CD14-positive monocyte (primary cell): ENCODE results near the gene MAST2. TPM values are rescaled to one million over a fixed set of nuclear protein-coding genes. Genes with fewer than 3 reads are reported as not detected.

ENCODE experiments used
- DNase-seq, 3 donors: peaks; one replicate each; pipeline ENCODE4 v3.0.0-alpha.2; 2011 to 2022
- H2AFZ ChIP-seq: 2 replicates; pipeline ENCODE4 v1.6.0; 2012; ENCODE audit warnings: mild to moderate bottlenecking, low read depth, low read length, inconsistent platforms; ENCODE audit not compliant: insufficient read depth, poor library complexity, severe bottlenecking
- H3K27ac ChIP-seq, 2 donors: 1 replicate in 1 of 2; 2 replicates in 1 of 2; pipeline ENCODE4 v1.5.1; 2012 to 2013; ENCODE audit warnings: low read length in 2 of 2, control low read depth in 1 of 2, inconsistent platforms in 1 of 2, low read depth in 1 of 2, mild to moderate bottlenecking in 1 of 2
- H3K27me3 ChIP-seq, 2 donors: one replicate each; pipeline versions ENCODE4 v1.6.0 to v1.6.1; 2011 to 2013; ENCODE audit warnings: low read length in 2 of 2; ENCODE audit not compliant: control insufficient read depth in 2 of 2, insufficient read depth in 2 of 2
- H3K36me3 ChIP-seq, 2 donors: replicated peaks in 1 of 2; 1 replicate in 1 of 2; 2 replicates in 1 of 2; pipeline versions ENCODE4 v1.5.1 to v1.6.1; 2012 to 2013; ENCODE audit warnings: low read length in 2 of 2, control low read depth in 1 of 2, inconsistent platforms in 1 of 2, mild to moderate bottlenecking in 1 of 2; ENCODE audit not compliant: insufficient read depth in 2 of 2, control insufficient read depth in 1 of 2
- H3K4me1 ChIP-seq, 2 donors: 1 replicate in 1 of 2; 2 replicates in 1 of 2; pipeline versions ENCODE4 v1.5.1 to v1.6.1; 2012 to 2013; ENCODE audit warnings: low read length in 2 of 2, control low read depth in 1 of 2, inconsistent platforms in 1 of 2, mild to moderate bottlenecking in 1 of 2, moderate library complexity in 1 of 2; ENCODE audit not compliant: insufficient read depth in 2 of 2, control insufficient read depth in 1 of 2
- H3K4me2 ChIP-seq: replicated peaks from 2 replicates; pipeline ENCODE3; 2012; ENCODE audit warnings: low read length, moderate library complexity, mild to moderate bottlenecking; ENCODE audit not compliant: poor library complexity, severe bottlenecking; ENCODE audit errors: extremely low read depth
- H3K4me3 ChIP-seq, 3 experiments: fragments of 200-600 bp in 1 of 3; sonication (generic) in 1 of 3; replicated peaks in 1 of 3; 1 replicate in 2 of 3; 2 replicates in 1 of 3; pipeline ENCODE4 v1.5.1; 2011 to 2013; ENCODE audit warnings: low read length in 3 of 3, mild to moderate bottlenecking in 3 of 3, control low read depth in 2 of 3, low read depth in 2 of 3, inconsistent platforms in 1 of 3, moderate library complexity in 1 of 3
- H3K79me2 ChIP-seq: 2 replicates; pipeline ENCODE4 v1.6.0; 2012; ENCODE audit warnings: mild to moderate bottlenecking, control low read depth, inconsistent platforms, low read length, moderate library complexity; ENCODE audit not compliant: insufficient read depth
- H3K9ac ChIP-seq: 2 replicates; pipeline ENCODE4 v1.6.0; 2017; ENCODE audit warnings: low read length, mild to moderate bottlenecking; ENCODE audit not compliant: insufficient read depth, poor library complexity, severe bottlenecking
- H3K9me3 ChIP-seq, 2 donors: replicated peaks in 1 of 2; 1 replicate in 1 of 2; 2 replicates in 1 of 2; pipeline versions ENCODE4 v1.5.1 to v1.6.1; 2012 to 2013; ENCODE audit warnings: low read length in 2 of 2, control low read depth in 1 of 2; ENCODE audit not compliant: control insufficient read depth in 1 of 2, insufficient read depth in 1 of 2
- H4K20me1 ChIP-seq: 2 replicates; pipeline ENCODE4 v1.6.0; 2012; ENCODE audit warnings: mild to moderate bottlenecking, low read length, control low read depth, moderate library complexity; ENCODE audit not compliant: insufficient read depth
- H3K27ac Mint-ChIP-seq, 7 donors: one replicate each; pipeline ENCODE4 v1.8.0; 2020; ENCODE audit warnings: mild to moderate bottlenecking in 7 of 7, mixed read lengths in 7 of 7, moderate library complexity in 6 of 7, inconsistent platforms in 2 of 7
- H3K27me3 Mint-ChIP-seq, 3 donors: one replicate each; pipeline ENCODE4 v1.8.0; 2021 to 2022; ENCODE audit warnings: low read depth in 3 of 3, mild to moderate bottlenecking in 3 of 3, mixed read lengths in 3 of 3, moderate library complexity in 3 of 3, inconsistent platforms in 1 of 3
- H3K36me3 Mint-ChIP-seq, 2 donors: one replicate each; pipeline ENCODE4 v1.8.0; 2020; ENCODE audit warnings: mixed read lengths in 2 of 2, inconsistent platforms in 1 of 2, mild to moderate bottlenecking in 1 of 2
- H3K4me1 Mint-ChIP-seq: one replicate; pipeline ENCODE4 v1.8.0; 2020; ENCODE audit warnings: mild to moderate bottlenecking, mixed read lengths
- H3K4me3 Mint-ChIP-seq, 2 donors: one replicate each; pipeline ENCODE4 v1.8.0; 2020; ENCODE audit warnings: mild to moderate bottlenecking in 2 of 2, mixed read lengths in 2 of 2, moderate library complexity in 1 of 2
- H3K9me3 Mint-ChIP-seq, 7 donors: one replicate each; pipeline ENCODE4 v1.8.0; 2020 to 2022; ENCODE audit warnings: mixed read lengths in 7 of 7, mild to moderate bottlenecking in 6 of 7, moderate library complexity in 6 of 7, inconsistent platforms in 2 of 7
- WGBS: methylation state at CpG from one replicate; pipeline ENCODE4 v1.1.5; 2013; ENCODE audit warnings: missing lambda C conversion rate; ENCODE audit not compliant: insufficient coverage; 5-methylcytosine and 5-hydroxymethylcytosine counted together
- intact Hi-C, 2 donors: fragments of 100-400 bp; cut with micrococcal nuclease; formaldehyde crosslinking; loops; one replicate each; pipeline versions ENCODE4 v1.15.0 to v1.15.1; 2023
- polyA plus RNA-seq, 3 donors: library from polyadenylated mRNA; depleted of rRNA in 1 of 3; unstranded in 2 of 3; stranded (reverse) in 1 of 3; fragments of 300-500 nt in 2 of 3; fragments of >200 nt in 1 of 3; fragmentation: Illumina TruSeq in 2 of 3; gene quantifications; 1 replicate in 2 of 3; 2 replicates in 1 of 3; pipeline ENCODE4 v1.2.3, GENCODE V29; 2012 to 2021
- TF ChIP-seq, protein P1 (sequence below): fragments of 200-600 bp; IDR thresholded peaks from one replicate; pipeline ENCODE4 v1.8.0; 2022; ENCODE audit warnings: antibody characterized with exemption, mild to moderate bottlenecking

Gene MAST2
- polyA plus RNA-seq, 3 donors: 1.0 to 7.2 (median 2.5) TPM

DNA sequence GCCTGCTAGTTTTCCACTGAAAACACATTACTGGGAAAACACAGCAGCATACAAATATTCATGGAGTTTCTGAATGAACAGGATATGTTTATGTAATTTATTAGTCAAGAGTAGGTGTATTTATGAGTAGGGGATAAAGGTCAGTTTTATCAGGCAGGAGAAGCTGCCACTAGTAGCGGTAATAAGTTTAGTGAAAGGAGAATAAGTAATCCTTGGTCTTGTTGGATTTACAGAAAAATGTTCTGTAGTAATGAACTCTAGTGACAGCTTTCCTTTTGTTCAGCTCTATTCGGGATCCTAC, 1.2 kb downstream of the MAST2 start:
- Histone ChIP-seq H3K9ac (no peak overlapping the region), H3K27ac (no peak overlapping the region), H3K4me3 (peak overlapping the region in 1 of 3 experiments; percentile 81), H3K27me3 (peaks cover 0 to 2% of the 10 kb centered on the region in 2 donors), H3K79me2 (peaks cover 15% of the 10 kb centered on the region), H2AFZ (peak overlapping the region; percentile 86), H3K9me3 (no peaks in the 10 kb centered on the region), H3K4me1 (peaks cover 23 to 32% of the 10 kb centered on the region in 2 donors), H3K36me3 (peaks cover 2 to 5% of the 10 kb centered on the region in 2 donors), H4K20me1 (no peaks in the 10 kb centered on the region), H3K4me2 (peak overlapping the region; percentile 90)
- H3K36me3 Mint-ChIP-seq: peaks cover 6 to 20% of the 10 kb centered on the region in 2 donors
- intact Hi-C loops: loop anchor here in 1 of 2 donors (5.0 kb wide), 2 partner anchors 52 to 117 kb away; partner anchors contain the start of genes GPBP1L1, IPP and TMEM69
- DNase-seq: no peak
- peaks cover 0 to 3% (median 0%) of the 10 kb centered on the region in 3 donors for H3K27me3 Mint-ChIP-seq
- H3K27ac Mint-ChIP-seq: no peak overlapping the region
- TF ChIP-seq, protein P1, sequence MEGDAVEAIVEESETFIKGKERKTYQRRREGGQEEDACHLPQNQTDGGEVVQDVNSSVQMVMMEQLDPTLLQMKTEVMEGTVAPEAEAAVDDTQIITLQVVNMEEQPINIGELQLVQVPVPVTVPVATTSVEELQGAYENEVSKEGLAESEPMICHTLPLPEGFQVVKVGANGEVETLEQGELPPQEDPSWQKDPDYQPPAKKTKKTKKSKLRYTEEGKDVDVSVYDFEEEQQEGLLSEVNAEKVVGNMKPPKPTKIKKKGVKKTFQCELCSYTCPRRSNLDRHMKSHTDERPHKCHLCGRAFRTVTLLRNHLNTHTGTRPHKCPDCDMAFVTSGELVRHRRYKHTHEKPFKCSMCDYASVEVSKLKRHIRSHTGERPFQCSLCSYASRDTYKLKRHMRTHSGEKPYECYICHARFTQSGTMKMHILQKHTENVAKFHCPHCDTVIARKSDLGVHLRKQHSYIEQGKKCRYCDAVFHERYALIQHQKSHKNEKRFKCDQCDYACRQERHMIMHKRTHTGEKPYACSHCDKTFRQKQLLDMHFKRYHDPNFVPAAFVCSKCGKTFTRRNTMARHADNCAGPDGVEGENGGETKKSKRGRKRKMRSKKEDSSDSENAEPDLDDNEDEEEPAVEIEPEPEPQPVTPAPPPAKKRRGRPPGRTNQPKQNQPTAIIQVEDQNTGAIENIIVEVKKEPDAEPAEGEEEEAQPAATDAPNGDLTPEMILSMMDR: no peak
- H3K4me3 Mint-ChIP-seq: peak overlapping the region; percentile 86 to 97
- peaks cover 32% of the 10 kb centered on the region for H3K4me1 Mint-ChIP-seq
- WGBS: 100% methylated on average over 1 of the region's 2 CpGs
- H3K9me3 Mint-ChIP-seq: peaks cover 0 to 1% (median 0%) of the 10 kb centered on the region in 7 donors

DNA sequence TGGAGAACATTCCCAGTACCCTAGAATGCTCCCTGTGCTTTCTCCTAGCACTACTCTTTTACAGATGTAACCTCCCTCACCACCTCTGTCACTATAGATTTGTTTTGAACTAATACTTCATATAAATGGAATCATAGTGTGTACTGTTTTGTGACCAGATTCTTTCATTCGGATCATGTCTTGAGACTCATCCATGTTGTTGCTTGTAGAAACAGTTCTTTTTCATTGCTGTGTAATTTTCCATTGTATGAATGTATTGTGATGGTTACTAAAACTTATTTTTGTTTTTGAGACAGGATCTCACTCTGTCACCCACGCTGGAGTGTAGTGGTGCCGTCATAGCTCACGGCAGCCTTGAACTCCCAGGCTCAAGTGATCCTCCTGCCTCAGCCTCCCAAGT, 2.7 kb downstream of the MAST2 start:
- no peak overlapping the region for H3K4me3 Mint-ChIP-seq
- no peak overlapping the region for H3K4me3 ChIP-seq

More for the DNA sequence above, 2.7 kb downstream of the MAST2 start:
- Histone ChIP-seq H3K79me2 (peaks cover 15% of the 10 kb centered on the region), H3K4me2 (no peak overlapping the region), H3K36me3 (peaks cover 2 to 5% of the 10 kb centered on the region in 2 donors), H4K20me1 (no peaks in the 10 kb centered on the region), H3K9me3 (no peaks in the 10 kb centered on the region), H3K4me1 (peaks cover 23 to 32% of the 10 kb centered on the region in 2 donors), H3K27me3 (peaks cover 0 to 2% of the 10 kb centered on the region in 2 donors), H3K27ac (no peak overlapping the region), H3K9ac (no peak overlapping the region), H2AFZ (no peak overlapping the region)
- TF ChIP-seq, protein P1: no peak
- 100% methylated on average over 3 of the region's 4 CpGs for WGBS
- Mint-ChIP-seq H3K27ac (no peak overlapping the region), H3K4me1 (peaks cover 32% of the 10 kb centered on the region), H3K27me3 (peaks cover 0 to 3% (median 0%) of the 10 kb centered on the region in 3 donors), H3K9me3 (peaks cover 0 to 1% (median 0%) of the 10 kb centered on the region in 7 donors), H3K36me3 (peaks cover 6 to 20% of the 10 kb centered on the region in 2 donors)
- intact Hi-C loops: no loop called here
- no peak for DNase-seq
